Measurements from ENCODE around the gene CABP4.
"Not testable (repeated sequence)": the region's sequence is repeated elsewhere in the genome, so short reads cannot be mapped to it uniquely, and the experiment has no call there.

The CABP4 gene

GRCh38 chr11:67469508-67469811 lies 14.3 kb downstream of the CABP4 start:
- no peak for DNase-seq (ENCODE audit: low read depth, low spot score)
- peak overlapping the region; percentile 87 for H3K27ac ChIP-seq

- H3K27ac ChIP-seq = no peak overlapping the region
- no peak for DNase-seq (ENCODE audit: low read depth, low spot score)
Measured at GRCh38 chr11:67470337-67471002, 15.3 kb downstream of the CABP4 start.

GRCh38 chr11:67472882-67473281 lies 17.7 kb downstream of the CABP4 start:
- DNase-seq (ENCODE audit: low read depth, low spot score) = no peak
- H3K27ac ChIP-seq = no peak overlapping the region

- not testable (repeated sequence) for DNase-seq (ENCODE audit: low read depth, low spot score); H3K27ac ChIP-seq
Measured at GRCh38 chr11:67476692-67477091, 21.5 kb downstream of the CABP4 start.

- not testable (repeated sequence) for DNase-seq (ENCODE audit: low read depth, low spot score); H3K27ac ChIP-seq
Measured at GRCh38 chr11:67477344-67478050, 22.3 kb downstream of the CABP4 start.

GRCh38 chr11:67482275-67482826 lies 27.2 kb downstream of the CABP4 start:
- DNase-seq (ENCODE audit: low read depth, low spot score) = no peak
- H3K27ac ChIP-seq = peak overlapping the region; percentile 56

GRCh38 chr11:67482827-67483798 lies 28.0 kb downstream of the CABP4 start, which contains the start of gene AIP:
Gene AIP (plus strand): TSS chr11:67483026. CDS start chr11:67483159, 133 bp downstream.
- DNase-seq (ENCODE audit: low read depth, low spot score) = peak; percentile 86
- H3K27ac ChIP-seq = peak within 1 kb of the TSS; percentile 56

GRCh38 chr11:67483831-67484665 lies 28.9 kb downstream of the CABP4 start:
- no peak overlapping the region for H3K27ac ChIP-seq
- DNase-seq (ENCODE audit: low read depth, low spot score) = no peak

- H3K27ac ChIP-seq = no peak overlapping the region
- no peak for DNase-seq (ENCODE audit: low read depth, low spot score)
Measured at GRCh38 chr11:67484847-67485311, 29.7 kb downstream of the CABP4 start.

- not testable (repeated sequence) for DNase-seq (ENCODE audit: low read depth, low spot score); H3K27ac ChIP-seq
Measured at GRCh38 chr11:67485873-67486361, 30.8 kb downstream of the CABP4 start.

- DNase-seq (ENCODE audit: low read depth, low spot score) = no peak
- no peak overlapping the region for H3K27ac ChIP-seq
Measured at GRCh38 chr11:67486481-67487195, 31.5 kb downstream of the CABP4 start.

GRCh38 chr11:67489203-67489884 lies 34.2 kb downstream of the CABP4 start:
- no peak overlapping the region for H3K27ac ChIP-seq
- DNase-seq (ENCODE audit: low read depth, low spot score) = no peak

GRCh38 chr11:67489885-67490726 lies 35.0 kb downstream of the CABP4 start:
- DNase-seq (ENCODE audit: low read depth, low spot score) = no peak
- no peak overlapping the region for H3K27ac ChIP-seq

GRCh38 chr11:67490727-67491065 lies 35.5 kb downstream of the CABP4 start:
- no peak overlapping the region for H3K27ac ChIP-seq
- no peak for DNase-seq (ENCODE audit: low read depth, low spot score)

GRCh38 chr11:67491276-67492068 lies 36.3 kb downstream of the CABP4 start:
- no peak for DNase-seq (ENCODE audit: low read depth, low spot score)

GRCh38 chr11:67492069-67492727 lies 37.0 kb downstream of the CABP4 start:
- no peak overlapping the region for H3K27ac ChIP-seq

More at GRCh38 chr11:67491276-67492068, 36.3 kb downstream of the CABP4 start:
- H3K27ac ChIP-seq = no peak overlapping the region

More at GRCh38 chr11:67492069-67492727, 37.0 kb downstream of the CABP4 start:
- DNase-seq (ENCODE audit: low read depth, low spot score) = no peak
